Thoracic aorta (tissue), 2 donors: ENCODE measurements around the gene BMPER. TPM values are rescaled to one million over a fixed set of nuclear protein-coding genes. Genes with fewer than 3 reads are reported as not detected.

Experiments
- ATAC-seq: fragments of 150-250 bp; one replicate; pipeline ENCODE4 v1.8.0; 2017; ENCODE audit warnings: low read depth; ENCODE audit not compliant: insufficient number of reproducible peaks, low FRiP score
- DNase-seq: peaks from one replicate; pipeline ENCODE4 v3.0.0-alpha.2; 2020; ENCODE audit warnings: low spot score
- H3K27ac ChIP-seq, 2 donors: fragments of 200-600 bp; sonication (generic); 1 replicate in 1 of 2; 2 replicates in 1 of 2; pipeline ENCODE4 v1.5.1; 2016; ENCODE audit warnings: mild to moderate bottlenecking in 2 of 2, moderate library complexity in 2 of 2
- H3K27me3 ChIP-seq: fragments of 200-600 bp; sonication (generic); replicated peaks from 2 replicates; pipeline ENCODE4 v1.6.0; 2016; ENCODE audit warnings: mild to moderate bottlenecking; ENCODE audit not compliant: insufficient read depth
- H3K36me3 ChIP-seq: fragments of 200-600 bp; sonication (generic); one replicate; pipeline ENCODE4 v1.5.1; 2016
- H3K4me1 ChIP-seq, 2 donors: fragments of 200-600 bp; sonication (generic); 1 replicate in 1 of 2; 2 replicates in 1 of 2; pipeline versions ENCODE4 v1.5.1 to v1.6.0; 2016; ENCODE audit warnings: low read depth in 2 of 2, mild to moderate bottlenecking in 1 of 2; ENCODE audit not compliant: control insufficient read depth in 1 of 2
- H3K4me3 ChIP-seq: fragments of 200-600 bp; sonication (generic); 2 replicates; pipeline ENCODE4 v1.5.1; 2016; ENCODE audit warnings: mild to moderate bottlenecking
- H3K9me3 ChIP-seq: fragments of 200-600 bp; sonication (generic); 2 replicates; pipeline ENCODE4 v1.5.1; 2016
- total RNA-seq, 2 donors: library from RNA; depleted of rRNA; stranded (reverse); fragments of >200 nt; gene quantifications; one replicate each; pipeline versions ENCODE4 v1.1.0 to v1.2.3, GENCODE V29; 2016
- TF ChIP-seq, protein P1 (sequence below): fragments of 200-600 bp; sonication (generic); IDR thresholded peaks from one replicate; pipeline ENCODE4 v1.5.1; 2019; ENCODE audit warnings: antibody characterized with exemption

BMPER gene
- total RNA-seq, 2 donors from 2014 or later = 0.54 to 2.3 TPM

DNA sequence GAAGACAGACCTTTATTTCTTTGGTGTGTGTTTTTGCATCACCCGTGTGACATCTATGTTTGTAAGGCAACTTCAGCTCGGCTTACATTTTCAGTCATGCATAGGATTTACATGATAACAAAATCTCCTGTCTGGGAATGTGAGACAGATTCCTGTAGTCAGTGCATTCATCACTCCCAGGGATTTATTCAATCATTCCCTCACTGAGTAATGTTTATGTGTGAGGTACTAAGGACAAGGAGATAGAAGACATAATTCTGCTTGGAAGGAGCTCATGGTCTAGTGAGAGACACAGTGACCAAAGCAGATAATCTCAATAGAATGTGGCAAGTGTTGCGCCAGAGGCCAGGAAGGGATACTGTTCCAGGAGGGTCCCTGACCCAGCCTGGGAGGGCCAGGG, 35.2 kb upstream of the BMPER start:
- Histone ChIP-seq H3K9me3 (no peaks in the 10 kb centered on the region), H3K4me3 (no peak overlapping the region), H3K27me3 (no peaks in the 10 kb centered on the region), H3K36me3 (no peaks in the 10 kb centered on the region), H3K27ac (no peak overlapping the region), H3K4me1 (peaks cover 9 to 14% of the 10 kb centered on the region in 2 donors)
- ATAC-seq (no peak), DNase-seq (no peak)
- TF ChIP-seq, protein P1, sequence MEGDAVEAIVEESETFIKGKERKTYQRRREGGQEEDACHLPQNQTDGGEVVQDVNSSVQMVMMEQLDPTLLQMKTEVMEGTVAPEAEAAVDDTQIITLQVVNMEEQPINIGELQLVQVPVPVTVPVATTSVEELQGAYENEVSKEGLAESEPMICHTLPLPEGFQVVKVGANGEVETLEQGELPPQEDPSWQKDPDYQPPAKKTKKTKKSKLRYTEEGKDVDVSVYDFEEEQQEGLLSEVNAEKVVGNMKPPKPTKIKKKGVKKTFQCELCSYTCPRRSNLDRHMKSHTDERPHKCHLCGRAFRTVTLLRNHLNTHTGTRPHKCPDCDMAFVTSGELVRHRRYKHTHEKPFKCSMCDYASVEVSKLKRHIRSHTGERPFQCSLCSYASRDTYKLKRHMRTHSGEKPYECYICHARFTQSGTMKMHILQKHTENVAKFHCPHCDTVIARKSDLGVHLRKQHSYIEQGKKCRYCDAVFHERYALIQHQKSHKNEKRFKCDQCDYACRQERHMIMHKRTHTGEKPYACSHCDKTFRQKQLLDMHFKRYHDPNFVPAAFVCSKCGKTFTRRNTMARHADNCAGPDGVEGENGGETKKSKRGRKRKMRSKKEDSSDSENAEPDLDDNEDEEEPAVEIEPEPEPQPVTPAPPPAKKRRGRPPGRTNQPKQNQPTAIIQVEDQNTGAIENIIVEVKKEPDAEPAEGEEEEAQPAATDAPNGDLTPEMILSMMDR = no peak

DNA sequence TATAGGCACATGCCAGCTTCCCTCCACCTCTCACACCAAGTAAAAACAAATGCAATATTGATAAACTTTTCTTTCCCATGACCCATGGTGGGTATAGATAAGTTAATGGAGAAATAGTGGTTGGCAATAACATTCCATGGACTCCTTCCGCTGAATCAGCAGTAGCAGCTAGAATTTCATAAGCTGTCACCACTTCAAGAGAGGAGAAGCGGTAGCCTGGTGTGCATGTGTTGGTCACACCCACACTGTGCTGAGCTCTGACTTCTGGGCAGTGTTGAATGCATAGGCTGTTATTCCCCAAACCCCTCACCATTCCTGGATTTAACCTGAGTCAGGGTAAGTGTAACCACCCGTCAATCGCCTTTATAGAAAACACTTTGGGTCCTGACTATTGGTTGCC, 32.5 kb upstream of the BMPER start:
- H3K9me3 ChIP-seq = no peaks in the 10 kb centered on the region
- H3K27ac ChIP-seq = no peak overlapping the region
- no peak overlapping the region for H3K4me3 ChIP-seq
- TF ChIP-seq, protein P1 = no peak
- peaks cover 23 to 37% of the 10 kb centered on the region in 2 donors for H3K4me1 ChIP-seq
- no peaks in the 10 kb centered on the region for H3K36me3 ChIP-seq
- ATAC-seq = no peak
- DNase-seq = no peak
- H3K27me3 ChIP-seq = no peaks in the 10 kb centered on the region

DNA sequence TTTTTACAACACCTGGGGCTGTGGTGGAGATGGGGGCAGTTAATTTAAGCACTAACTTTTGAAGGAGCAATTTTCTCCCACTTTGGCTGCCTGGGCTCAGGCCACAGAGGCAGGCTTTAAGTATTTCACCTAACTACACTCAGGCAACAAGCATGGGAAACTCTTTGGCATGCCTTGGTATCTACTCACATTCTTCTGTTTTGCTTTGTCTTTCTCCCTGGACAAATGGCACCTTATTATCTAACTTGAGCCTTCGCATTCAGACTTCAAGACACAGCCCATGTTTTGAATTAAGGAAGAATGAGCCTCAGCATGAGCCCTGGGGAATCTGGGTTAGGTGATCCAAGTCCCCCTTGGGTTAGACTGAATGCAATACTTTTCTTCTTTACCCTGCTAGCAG, 31.8 kb upstream of the BMPER start:
- no peak overlapping the region for H3K4me3 ChIP-seq
- TF ChIP-seq, protein P1 = no peak
- no peak for ATAC-seq

DNA sequence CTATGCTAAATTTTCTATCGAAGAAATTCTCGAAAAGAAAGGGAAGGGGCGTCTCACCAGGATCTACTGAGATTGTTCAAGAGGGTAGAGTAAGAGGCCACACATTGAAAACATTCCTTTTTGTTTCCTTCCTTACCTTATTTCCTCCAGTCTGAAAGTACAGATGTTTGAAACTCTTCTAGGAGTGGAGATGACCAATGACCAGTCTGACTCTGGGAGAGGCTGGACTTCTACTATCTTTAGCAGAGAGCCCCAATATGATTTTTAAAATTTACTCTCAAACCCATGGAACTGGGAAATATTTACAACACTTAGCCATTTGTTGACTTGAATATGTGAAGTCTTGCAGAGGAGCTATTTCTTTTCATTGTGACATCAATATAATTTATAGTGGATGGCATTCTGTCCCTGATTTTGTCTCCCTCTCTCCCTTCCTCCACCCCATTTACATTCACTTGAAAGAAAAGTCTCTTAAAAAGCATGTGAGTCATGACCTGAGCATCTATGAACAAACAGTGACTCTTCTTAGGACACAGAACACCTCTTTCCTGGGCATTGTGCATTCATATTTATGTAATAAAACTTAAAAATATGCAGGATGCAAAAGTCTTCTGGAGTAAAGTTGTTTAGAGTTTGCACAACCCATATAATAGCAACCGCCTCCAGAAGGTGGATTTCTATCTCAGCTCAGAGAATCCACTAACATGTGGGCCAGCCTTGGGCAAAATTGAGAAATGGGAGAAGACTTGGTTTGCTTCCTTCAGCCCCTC, 31.2 kb upstream of the BMPER start:
- Histone ChIP-seq H3K4me3 (peak overlapping the region; percentile 50), H3K27me3 (no peaks in the 10 kb centered on the region), H3K9me3 (no peaks in the 10 kb centered on the region), H3K4me1 (peaks cover 23 to 37% of the 10 kb centered on the region in 2 donors), H3K27ac (peak overlapping the region; percentile 12 to 42), H3K36me3 (no peaks in the 10 kb centered on the region)
- TF ChIP-seq, protein P1 = no peak
- ATAC-seq (peak; percentile 33), DNase-seq (no peak)

More for the DNA sequence above, 31.8 kb upstream of the BMPER start:
- DNase-seq = no peak
- H3K4me1 ChIP-seq = peaks cover 23 to 37% of the 10 kb centered on the region in 2 donors
- H3K9me3 ChIP-seq = no peaks in the 10 kb centered on the region
- H3K27ac ChIP-seq = no peak overlapping the region
- no peaks in the 10 kb centered on the region for H3K36me3 ChIP-seq
- no peaks in the 10 kb centered on the region for H3K27me3 ChIP-seq

DNA sequence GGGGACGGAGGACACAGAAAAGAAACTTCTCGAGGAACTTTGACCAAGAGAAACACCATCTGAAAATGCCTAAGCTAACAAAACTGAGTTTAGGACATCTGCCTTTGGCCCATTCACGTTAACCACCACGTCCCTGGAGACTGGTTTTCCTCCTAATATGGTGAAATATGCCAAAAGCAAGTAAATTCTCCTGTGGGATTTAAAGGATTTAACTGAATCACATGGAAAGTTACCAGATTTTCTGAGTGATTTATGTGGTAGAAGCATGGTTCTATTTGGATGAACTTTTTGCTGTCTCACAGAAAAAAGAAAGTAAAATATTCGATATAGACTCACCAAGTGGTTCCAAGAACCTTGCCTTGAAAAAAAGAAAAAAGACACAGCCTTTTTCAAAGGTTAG, 30.4 kb upstream of the BMPER start:
- ATAC-seq (peak; percentile 47), DNase-seq (no peak)
- peak overlapping the region; percentile 12 to 42 for H3K27ac ChIP-seq
- H3K4me1 ChIP-seq = peaks cover 23 to 37% of the 10 kb centered on the region in 2 donors
- peak overlapping the region; percentile 50 for H3K4me3 ChIP-seq
- H3K9me3 ChIP-seq = no peaks in the 10 kb centered on the region
- H3K36me3 ChIP-seq = no peaks in the 10 kb centered on the region
- no peaks in the 10 kb centered on the region for H3K27me3 ChIP-seq
- TF ChIP-seq, protein P1 = no peak
